Body of pancreas (tissue), 4 donors: ENCODE results near the gene VPS18. TPM values are rescaled to one million over a fixed set of nuclear protein-coding genes. Genes with fewer than 3 reads are reported as not detected.

ENCODE experiments used
- ATAC-seq: fragments of 150-250 bp; one replicate; pipeline ENCODE4 v1.9.1; 2016
- DNase-seq, 4 donors: peaks; one replicate each; pipeline ENCODE4 v3.0.0-alpha.2; 2019
- H3K27ac ChIP-seq, 4 donors: fragments of 200-600 bp; sonication (generic); 1 replicate in 3 of 4; 2 replicates in 1 of 4; pipeline versions ENCODE4 v1.5.1 to v1.6.1; 2016 to 2019; ENCODE audit warnings: mild to moderate bottlenecking in 1 of 4, mixed read lengths in 1 of 4, moderate library complexity in 1 of 4
- H3K27me3 ChIP-seq, 2 donors: fragments of 200-600 bp; sonication (generic); one replicate each; pipeline ENCODE4 v1.6.0; 2016; ENCODE audit warnings: mild to moderate bottlenecking in 1 of 2
- H3K36me3 ChIP-seq, 2 donors: fragments of 200-600 bp; sonication (generic); replicated peaks in 1 of 2; 2 replicates each; pipeline ENCODE4 v1.5.1; 2016; ENCODE audit warnings: low read depth in 2 of 2; ENCODE audit not compliant: insufficient read depth in 1 of 2
- H3K4me1 ChIP-seq: fragments of 200-600 bp; sonication (generic); one replicate; pipeline ENCODE4 v1.6.0; 2016
- H3K4me3 ChIP-seq, 2 donors: fragments of 200-600 bp; sonication (generic); 1 replicate in 1 of 2; 2 replicates in 1 of 2; pipeline ENCODE4 v1.5.1; 2016 to 2019
- H3K9me3 ChIP-seq, 3 donors: fragments of 200-600 bp; sonication (generic); 1 replicate in 2 of 3; 2 replicates in 1 of 3; pipeline ENCODE4 v1.5.1; 2016
- POLR2A ChIP-seq, 3 donors: fragments of 450-650 bp; IDR thresholded peaks; one replicate each; pipeline ENCODE4 v1.6.1; 2016; ENCODE audit warnings: antibody characterized with exemption in 3 of 3, mild to moderate bottlenecking in 2 of 3
- WGBS, 2 donors: methylation state at CpG; one replicate each; pipeline ENCODE4 v1.1.5; 2017; 5-methylcytosine and 5-hydroxymethylcytosine counted together
- intact Hi-C: fragments of 100-400 bp; cut with DNase I; formaldehyde crosslinking; loops from one replicate; pipeline ENCODE4 v1.15.1; 2023
- total RNA-seq, 2 donors: library from RNA; depleted of rRNA; stranded (reverse); fragments of >200 nt; gene quantifications; one replicate each; pipeline ENCODE4 v1.1.0, GENCODE V29; 2016
- TF ChIP-seq, protein P1 (sequence below), 7 experiments: fragments of 450-650 bp in 4 of 7; fragments of 200-600 bp in 3 of 7; sonication (generic) in 3 of 7; IDR thresholded peaks; one replicate each; pipeline ENCODE4 v1.5.1; 2016 to 2019; ENCODE audit warnings: antibody characterized with exemption in 7 of 7

VPS18 gene
- total RNA-seq, 2 donors from 2014 or later, result 10.9 to 14.8 TPM

DNA sequence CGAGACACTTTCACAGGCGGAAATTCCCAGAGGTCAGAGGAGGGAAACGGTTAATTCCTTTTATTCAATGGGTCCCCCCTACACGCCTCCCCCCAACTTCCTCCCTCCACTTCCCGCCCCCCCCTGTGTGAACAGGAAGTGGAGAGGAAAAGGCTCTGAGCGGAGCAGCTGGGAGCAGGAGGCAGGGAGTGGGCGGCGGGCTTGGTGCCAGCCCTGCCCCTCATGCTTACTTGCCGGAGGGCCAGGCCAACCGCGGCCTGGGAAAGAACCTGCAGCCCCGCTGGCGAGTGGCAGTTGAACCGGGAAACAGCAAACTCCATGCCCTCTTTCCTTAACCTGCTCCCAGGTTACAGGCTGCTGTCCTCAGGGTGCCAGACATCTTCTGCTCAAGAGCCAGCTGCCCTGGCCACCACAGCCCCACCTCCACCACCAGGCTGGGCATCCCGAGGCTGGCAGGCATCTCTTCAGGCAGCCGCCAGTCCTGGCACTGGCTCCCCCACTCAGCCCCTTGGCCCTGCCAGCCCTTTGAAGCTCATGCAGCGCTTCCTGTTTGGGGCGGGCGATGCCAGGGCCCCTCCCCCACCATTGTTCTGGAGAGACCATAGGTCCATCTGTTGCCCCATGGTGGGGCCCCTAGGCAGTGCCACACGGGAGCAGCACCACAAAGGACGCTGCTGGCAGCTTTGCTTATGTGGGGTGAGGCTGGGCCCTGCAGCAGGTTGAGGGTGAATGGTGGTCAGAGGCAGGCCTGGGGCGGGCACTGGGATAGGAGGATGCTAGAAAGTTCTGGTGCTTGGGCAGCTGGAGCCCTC is 12.9 kb downstream of the VPS18 start:
- no peaks in the 10 kb centered on the region for H3K9me3 ChIP-seq
- no peak for TF ChIP-seq POLR2A (IDR thresholded peaks at IDR 0.05)
- H3K4me3 ChIP-seq, result no peak overlapping the region
- WGBS, 2 donors, result 28 to 47% methylated on average over 19 to 21 of the region's 22 CpGs
- peaks cover 36% of the 10 kb centered on the region for H3K4me1 ChIP-seq
- intact Hi-C loops, result no loop called here
- no peak for ATAC-seq
- H3K27ac ChIP-seq, result peak overlapping the region; percentile 86 to 92 (median 88)
- H3K36me3 ChIP-seq, result peaks cover 0 to 4% of the 10 kb centered on the region in 2 donors
- H3K27me3 ChIP-seq, result no peaks in the 10 kb centered on the region
- peak; percentile 43 to 64 (median 52) for DNase-seq

DNA sequence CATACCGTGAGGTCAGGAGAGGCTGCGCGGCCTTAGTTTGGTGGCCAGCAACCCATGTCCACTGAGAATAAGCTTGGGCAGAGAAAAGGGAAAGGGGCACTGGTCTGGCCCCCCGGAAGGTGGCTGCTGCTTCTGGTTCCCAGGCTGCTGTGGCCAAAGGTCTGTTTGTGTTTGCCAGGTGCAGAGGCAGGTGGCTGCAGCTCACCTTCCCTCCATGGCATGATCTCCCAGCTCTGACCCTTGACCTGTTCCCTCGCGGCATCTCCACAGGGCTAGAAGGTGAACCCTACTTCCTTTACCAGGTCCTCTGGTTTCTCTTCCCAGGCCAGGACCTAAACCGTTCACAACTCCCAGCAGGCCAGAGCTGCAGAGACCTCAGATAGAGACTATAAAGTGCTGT is 13.8 kb downstream of the VPS18 start:
- DNase-seq (no peak), ATAC-seq (no peak)
- Histone ChIP-seq H3K27me3 (no peaks in the 10 kb centered on the region), H3K36me3 (peaks cover 0 to under 1% of the 10 kb centered on the region in 2 donors), H3K27ac (no peak overlapping the region), H3K4me3 (no peak overlapping the region), H3K4me1 (peaks cover 36% of the 10 kb centered on the region), H3K9me3 (no peaks in the 10 kb centered on the region)
- TF ChIP-seq POLR2A (IDR thresholded peaks at IDR 0.05), result no peak
- TF ChIP-seq, protein P1, sequence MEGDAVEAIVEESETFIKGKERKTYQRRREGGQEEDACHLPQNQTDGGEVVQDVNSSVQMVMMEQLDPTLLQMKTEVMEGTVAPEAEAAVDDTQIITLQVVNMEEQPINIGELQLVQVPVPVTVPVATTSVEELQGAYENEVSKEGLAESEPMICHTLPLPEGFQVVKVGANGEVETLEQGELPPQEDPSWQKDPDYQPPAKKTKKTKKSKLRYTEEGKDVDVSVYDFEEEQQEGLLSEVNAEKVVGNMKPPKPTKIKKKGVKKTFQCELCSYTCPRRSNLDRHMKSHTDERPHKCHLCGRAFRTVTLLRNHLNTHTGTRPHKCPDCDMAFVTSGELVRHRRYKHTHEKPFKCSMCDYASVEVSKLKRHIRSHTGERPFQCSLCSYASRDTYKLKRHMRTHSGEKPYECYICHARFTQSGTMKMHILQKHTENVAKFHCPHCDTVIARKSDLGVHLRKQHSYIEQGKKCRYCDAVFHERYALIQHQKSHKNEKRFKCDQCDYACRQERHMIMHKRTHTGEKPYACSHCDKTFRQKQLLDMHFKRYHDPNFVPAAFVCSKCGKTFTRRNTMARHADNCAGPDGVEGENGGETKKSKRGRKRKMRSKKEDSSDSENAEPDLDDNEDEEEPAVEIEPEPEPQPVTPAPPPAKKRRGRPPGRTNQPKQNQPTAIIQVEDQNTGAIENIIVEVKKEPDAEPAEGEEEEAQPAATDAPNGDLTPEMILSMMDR (IDR thresholded peaks at IDR 0.05), result no peak
- WGBS, 2 donors, result 56 to 65% methylated on average over 6 to 7 of the region's 7 CpGs
- intact Hi-C loops, result no loop called here

DNA sequence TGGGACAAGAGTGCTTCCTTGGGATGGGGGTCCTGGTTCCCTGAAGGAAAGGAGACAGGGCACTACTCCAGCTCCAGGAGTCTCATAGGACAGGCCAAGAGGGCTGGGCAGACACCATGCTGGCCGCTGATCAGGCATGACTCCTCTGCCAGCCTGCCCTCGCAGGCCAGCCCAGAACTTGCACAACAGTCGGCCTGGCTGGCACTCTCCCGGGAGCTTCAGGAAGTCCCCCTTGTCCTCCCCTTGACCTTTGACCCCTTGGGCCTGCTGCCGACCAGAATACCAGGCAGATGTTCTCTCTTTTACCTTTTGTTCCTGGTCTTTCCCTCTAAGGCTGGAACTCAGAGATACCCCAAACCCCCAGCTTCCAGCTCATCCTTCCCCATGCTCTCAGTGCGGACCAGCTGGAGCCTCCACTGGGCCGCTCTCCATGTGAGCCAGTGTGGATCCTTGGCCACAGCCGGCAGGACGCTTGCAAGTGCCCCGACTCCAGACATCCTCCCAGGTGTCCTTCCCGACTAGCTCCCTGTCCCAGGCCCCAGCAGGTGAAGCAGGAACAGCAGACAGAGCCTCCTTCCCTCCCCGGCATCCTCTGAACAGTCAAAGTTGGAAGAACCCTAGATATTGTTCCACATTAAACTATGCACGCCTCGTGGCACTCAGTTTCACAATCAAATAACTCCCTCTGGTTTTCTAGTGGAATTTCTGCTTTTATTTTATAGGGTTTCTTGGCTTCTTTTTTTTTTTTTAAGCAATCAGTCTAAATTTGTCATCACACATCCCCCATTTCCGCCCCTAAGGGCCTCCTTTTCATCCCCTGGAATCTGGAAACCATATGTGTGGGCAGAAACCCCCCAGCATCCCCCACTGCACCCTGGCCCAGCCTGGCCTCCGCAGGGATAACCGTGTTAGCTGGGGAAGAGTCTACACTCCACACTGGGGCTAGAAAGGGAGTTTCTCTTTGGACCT is 15.7 kb downstream of the VPS18 start:
- no peaks in the 10 kb centered on the region for H3K27me3 ChIP-seq
- H3K9me3 ChIP-seq, result no peaks in the 10 kb centered on the region
- WGBS, 2 donors, result 62 to 64% methylated on average over 16 to 17 of the region's 17 CpGs
- intact Hi-C loops, result no loop called here
- H3K27ac ChIP-seq, result no peak overlapping the region
- H3K4me1 ChIP-seq, result peaks cover 27% of the 10 kb centered on the region
- DNase-seq, result peak; percentile 24 to 53 (median 40)
- TF ChIP-seq POLR2A (IDR thresholded peaks at IDR 0.05), result no peak
- TF ChIP-seq, protein P1 (IDR thresholded peaks at IDR 0.05), result no peak
- H3K4me3 ChIP-seq, result no peak overlapping the region
- H3K36me3 ChIP-seq, result no peaks in the 10 kb centered on the region
- ATAC-seq, result no peak

DNA sequence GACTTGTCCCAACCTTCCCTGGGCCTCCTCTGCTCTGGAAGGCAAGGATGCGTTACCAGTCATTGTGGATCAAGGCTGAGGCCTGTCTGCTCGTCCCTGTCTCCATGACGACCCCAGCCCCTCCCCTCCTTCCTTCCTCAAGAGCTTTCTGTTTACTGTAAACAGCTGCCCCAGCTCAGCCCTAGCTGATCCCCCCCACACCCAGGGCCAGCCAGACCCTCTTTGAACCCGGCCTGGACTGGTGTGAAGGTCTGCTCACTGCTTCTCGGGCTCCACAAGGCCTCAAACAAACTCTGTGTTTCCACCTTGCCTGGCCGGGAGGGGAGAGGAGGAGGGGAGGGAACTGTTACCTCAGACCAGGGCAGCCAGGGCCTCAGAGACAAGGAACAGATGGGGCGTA is 16.9 kb downstream of the VPS18 start:
- intact Hi-C loops, result no loop called here
- DNase-seq, result no peak
- Histone ChIP-seq H3K27ac (no peak overlapping the region), H3K4me3 (no peak overlapping the region), H3K9me3 (no peaks in the 10 kb centered on the region), H3K36me3 (no peaks in the 10 kb centered on the region), H3K4me1 (peaks cover 20% of the 10 kb centered on the region), H3K27me3 (no peaks in the 10 kb centered on the region)
- 77 to 85% methylated on average over 7 of the region's 7 CpGs for WGBS, 2 donors
- TF ChIP-seq POLR2A (IDR thresholded peaks at IDR 0.05), result no peak
- TF ChIP-seq, protein P1 (IDR thresholded peaks at IDR 0.05), result no peak
- ATAC-seq, result no peak

DNA sequence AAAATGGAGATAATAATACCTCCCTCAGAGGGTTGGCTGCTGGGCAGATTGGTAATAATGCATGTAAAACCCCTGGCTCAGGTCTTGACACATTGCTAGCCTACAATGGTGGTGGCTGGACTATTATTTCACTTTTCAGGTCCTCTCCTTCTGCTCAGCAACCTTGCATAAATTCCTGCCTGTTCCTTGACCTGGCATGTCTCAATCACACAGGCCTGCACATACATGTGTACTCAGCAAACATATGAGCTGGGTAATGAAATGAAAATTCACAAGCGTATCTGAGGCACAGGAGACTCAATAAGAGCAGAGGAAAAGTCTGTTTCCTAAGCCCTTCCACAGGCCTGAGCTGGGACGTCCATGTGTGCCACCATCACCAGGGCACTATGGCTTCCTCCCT is 17.4 kb downstream of the VPS18 start:
- Histone ChIP-seq H3K27ac (no peak overlapping the region), H3K27me3 (no peaks in the 10 kb centered on the region), H3K9me3 (no peaks in the 10 kb centered on the region), H3K36me3 (no peaks in the 10 kb centered on the region), H3K4me3 (no peak overlapping the region), H3K4me1 (peaks cover 15% of the 10 kb centered on the region)
- DNase-seq (no peak), ATAC-seq (no peak)
- intact Hi-C loops, result no loop called here
- 74 to 75% methylated on average over 2 of the region's 2 CpGs for WGBS, 2 donors
- TF ChIP-seq POLR2A (IDR thresholded peaks at IDR 0.05), result no peak
- TF ChIP-seq, protein P1 (IDR thresholded peaks at IDR 0.05), result no peak
